ENCODE measurements around the gene VAMP1. TPM values are rescaled to one million over a fixed set of nuclear protein-coding genes. Genes with fewer than 3 reads are reported as not detected.

Gene VAMP1
- polyA plus RNA-seq, 3 donors: 0.84 to 24.6 (median 0.85) TPM

DNA sequence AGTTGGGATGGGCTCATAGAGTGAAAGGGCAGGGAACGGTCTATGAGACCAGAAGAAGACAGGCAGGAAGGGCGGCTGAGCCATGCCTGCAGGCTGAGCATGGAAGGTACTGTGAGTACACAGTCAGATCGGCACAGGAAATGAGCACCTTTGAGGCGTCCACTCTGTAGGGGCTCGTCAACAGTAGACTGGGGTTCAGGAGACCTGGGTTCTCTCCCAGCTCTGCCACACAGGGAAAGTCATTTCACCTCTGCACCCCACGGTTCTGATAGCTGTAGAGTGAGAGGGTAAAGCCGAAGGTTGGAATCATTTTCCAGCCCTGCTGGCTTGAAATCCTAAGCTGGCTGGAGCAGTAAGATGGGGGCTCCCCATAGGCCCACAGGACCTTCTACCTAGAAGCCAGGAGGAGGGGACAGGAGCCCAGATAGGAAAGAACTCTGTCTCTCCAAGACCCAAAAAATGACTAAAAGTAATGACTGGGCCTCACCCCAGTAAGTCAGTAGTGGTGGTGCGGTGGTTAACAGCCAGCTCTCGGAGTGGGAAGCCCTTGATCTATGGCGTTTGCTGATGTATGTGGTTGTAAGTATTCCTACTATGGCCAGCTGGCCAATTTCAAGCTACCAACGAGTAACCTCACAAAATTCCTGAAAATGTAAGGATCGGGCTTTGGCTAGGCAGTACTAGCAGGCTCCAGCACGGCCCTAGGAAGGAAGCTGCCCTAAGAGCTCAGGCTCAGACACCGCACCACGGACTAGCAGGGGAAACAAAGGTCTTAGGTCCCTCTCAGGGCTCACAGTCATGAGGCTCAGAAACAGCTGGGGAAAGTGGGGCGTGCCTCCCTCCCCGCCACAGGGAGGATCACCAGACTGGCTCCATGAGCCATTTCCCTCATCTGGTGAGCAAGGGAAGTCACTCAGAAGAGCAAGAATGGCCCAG lies 36.0 kb downstream of the VAMP1 start:
- Mint-ChIP-seq H3K4me1 (peaks cover 19% of the 10 kb centered on the region), H3K27ac (no peak overlapping the region), H3K27me3 (ENCODE audit: low read depth in 3 of 3) (peaks cover 0 to 6% (median 3%) of the 10 kb centered on the region in 3 donors), H3K4me3 (no peak overlapping the region), H3K9me3 (no peaks in the 10 kb centered on the region), H3K36me3 (peaks cover 0 to 2% of the 10 kb centered on the region in 2 donors)
- Histone ChIP-seq H2AFZ (ENCODE audit: insufficient read depth, low read depth, low read length, poor library complexity, severe bottlenecking) (no peak overlapping the region), H3K27ac (ENCODE audit: low read depth in 1 of 2, low read length in 2 of 2) (no peak overlapping the region), H3K9me3 (replicated peaks in 1 of 2; ENCODE audit: control insufficient read depth in 1 of 2, insufficient read depth in 1 of 2, low read length in 2 of 2) (no peaks in the 10 kb centered on the region), H3K79me2 (ENCODE audit: insufficient read depth, low read length) (no peaks in the 10 kb centered on the region), H3K27me3 (ENCODE audit: control insufficient read depth in 2 of 2, insufficient read depth in 2 of 2, low read length in 2 of 2) (no peaks in the 10 kb centered on the region), H3K36me3 (replicated peaks in 1 of 2; ENCODE audit: control insufficient read depth in 1 of 2, insufficient read depth in 2 of 2, low read length in 2 of 2) (no peaks in the 10 kb centered on the region), H3K9ac (ENCODE audit: insufficient read depth, low read length, poor library complexity, severe bottlenecking) (no peak overlapping the region), H3K4me3 (replicated peaks in 1 of 3; ENCODE audit: low read depth in 2 of 3, low read length in 3 of 3) (no peak overlapping the region), H4K20me1 (ENCODE audit: insufficient read depth, low read length) (no peaks in the 10 kb centered on the region), H3K4me1 (ENCODE audit: control insufficient read depth in 1 of 2, insufficient read depth in 2 of 2, low read length in 2 of 2) (peaks cover 18% of the 10 kb centered on the region in 2 donors), H3K4me2 (replicated peaks; ENCODE audit: extremely low read depth, low read length, poor library complexity, severe bottlenecking) (no peak overlapping the region)
- DNase-seq: no peak
- WGBS (ENCODE audit: insufficient coverage): 95% methylated on average over 13 of the region's 17 CpGs
- TF ChIP-seq, protein P1, sequence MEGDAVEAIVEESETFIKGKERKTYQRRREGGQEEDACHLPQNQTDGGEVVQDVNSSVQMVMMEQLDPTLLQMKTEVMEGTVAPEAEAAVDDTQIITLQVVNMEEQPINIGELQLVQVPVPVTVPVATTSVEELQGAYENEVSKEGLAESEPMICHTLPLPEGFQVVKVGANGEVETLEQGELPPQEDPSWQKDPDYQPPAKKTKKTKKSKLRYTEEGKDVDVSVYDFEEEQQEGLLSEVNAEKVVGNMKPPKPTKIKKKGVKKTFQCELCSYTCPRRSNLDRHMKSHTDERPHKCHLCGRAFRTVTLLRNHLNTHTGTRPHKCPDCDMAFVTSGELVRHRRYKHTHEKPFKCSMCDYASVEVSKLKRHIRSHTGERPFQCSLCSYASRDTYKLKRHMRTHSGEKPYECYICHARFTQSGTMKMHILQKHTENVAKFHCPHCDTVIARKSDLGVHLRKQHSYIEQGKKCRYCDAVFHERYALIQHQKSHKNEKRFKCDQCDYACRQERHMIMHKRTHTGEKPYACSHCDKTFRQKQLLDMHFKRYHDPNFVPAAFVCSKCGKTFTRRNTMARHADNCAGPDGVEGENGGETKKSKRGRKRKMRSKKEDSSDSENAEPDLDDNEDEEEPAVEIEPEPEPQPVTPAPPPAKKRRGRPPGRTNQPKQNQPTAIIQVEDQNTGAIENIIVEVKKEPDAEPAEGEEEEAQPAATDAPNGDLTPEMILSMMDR (IDR thresholded peaks at IDR 0.05): no peak
- intact Hi-C loops (cut with micrococcal nuclease): no loop called here

DNA sequence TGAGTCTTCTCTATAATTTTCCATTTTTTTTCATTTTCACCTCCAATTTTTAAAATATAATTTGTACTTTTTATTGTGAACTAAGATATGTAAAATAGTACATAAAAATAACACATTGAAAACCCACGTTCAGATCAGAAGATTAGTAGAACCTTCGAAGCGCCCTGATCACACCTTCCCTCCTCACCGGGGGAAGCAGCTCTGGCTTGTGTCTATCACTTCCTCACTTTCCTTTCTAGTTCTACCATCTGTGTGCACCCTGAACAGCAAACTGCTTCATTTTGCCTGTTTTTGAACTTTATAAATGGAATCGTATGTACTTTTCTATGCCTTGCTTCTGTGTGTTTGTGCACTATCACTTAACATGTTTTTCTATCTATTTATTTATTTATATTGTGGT lies 37.5 kb downstream of the VAMP1 start:
- H3K4me1 Mint-ChIP-seq: peaks cover 21% of the 10 kb centered on the region
- TF ChIP-seq, protein P1 (IDR thresholded peaks at IDR 0.05): no peak
- DNase-seq: no peak
- H3K4me3 Mint-ChIP-seq: no peak overlapping the region
- H3K27me3 ChIP-seq (ENCODE audit: control insufficient read depth in 2 of 2, insufficient read depth in 2 of 2, low read length in 2 of 2): no peaks in the 10 kb centered on the region
- no peaks in the 10 kb centered on the region for H3K36me3 Mint-ChIP-seq
- no peak overlapping the region for H2AFZ ChIP-seq (ENCODE audit: insufficient read depth, low read depth, low read length, poor library complexity, severe bottlenecking)
- no peak overlapping the region for H3K4me2 ChIP-seq (replicated peaks; ENCODE audit: extremely low read depth, low read length, poor library complexity, severe bottlenecking)
- no peak overlapping the region for H3K9ac ChIP-seq (ENCODE audit: insufficient read depth, low read length, poor library complexity, severe bottlenecking)
- peaks cover 18% of the 10 kb centered on the region in 2 donors for H3K4me1 ChIP-seq (ENCODE audit: control insufficient read depth in 1 of 2, insufficient read depth in 2 of 2, low read length in 2 of 2)
- 44% methylated on average over 4 of the region's 5 CpGs for WGBS (ENCODE audit: insufficient coverage)
- H3K27ac ChIP-seq (ENCODE audit: low read depth in 1 of 2, low read length in 2 of 2): no peak overlapping the region
- H3K9me3 ChIP-seq (replicated peaks in 1 of 2; ENCODE audit: control insufficient read depth in 1 of 2, insufficient read depth in 1 of 2, low read length in 2 of 2): no peaks in the 10 kb centered on the region
- peaks cover 0 to 6% (median 3%) of the 10 kb centered on the region in 3 donors for H3K27me3 Mint-ChIP-seq (ENCODE audit: low read depth in 3 of 3)
- no peaks in the 10 kb centered on the region for H3K79me2 ChIP-seq (ENCODE audit: insufficient read depth, low read length)
- intact Hi-C loops (cut with micrococcal nuclease): no loop called here
- H3K9me3 Mint-ChIP-seq: no peaks in the 10 kb centered on the region
- no peak overlapping the region for H3K4me3 ChIP-seq (replicated peaks in 1 of 3; ENCODE audit: low read depth in 2 of 3, low read length in 3 of 3)
- no peaks in the 10 kb centered on the region for H4K20me1 ChIP-seq (ENCODE audit: insufficient read depth, low read length)
- no peak overlapping the region for H3K27ac Mint-ChIP-seq
- no peaks in the 10 kb centered on the region for H3K36me3 ChIP-seq (replicated peaks in 1 of 2; ENCODE audit: control insufficient read depth in 1 of 2, insufficient read depth in 2 of 2, low read length in 2 of 2)

Measured in CD14-positive monocyte (primary cell).